OCI-LY7 (cell line): ENCODE measurements around the gene CACNG8. TPM values are rescaled to one million over a fixed set of nuclear protein-coding genes. Genes with fewer than 3 reads are reported as not detected.
A peak's percentile ranks its signal among the peaks of the same experiment; 100 is the strongest.
"Not testable (repeated sequence)": the region's sequence is repeated elsewhere in the genome, so short reads cannot be mapped to it uniquely, and the experiment has no call there.

Source experiments
- BruUV-seq: library from RNA; stranded (reverse); fragments of 400-500 nt; replicated peaks from 2 replicates; lab custom pipeline; 2021; lab: Mats Ljungman, UMichigan
- CTCF ChIA-PET: fragments of 300-600 bp; sonication (Branson Sonifier 250); formaldehyde crosslinking; loops from one replicate; lab custom pipeline; 2022; ENCODE audit warnings: antibody characterized with exemption; ENCODE audit not compliant: unreplicated experiment; lab: Charles Lee
- POLR2A ChIA-PET: fragments of 300-600 bp; sonication (Branson Sonifier 250); formaldehyde crosslinking; loops from one replicate; lab custom pipeline; 2022; ENCODE audit warnings: antibody characterized with exemption; lab: Charles Lee
- DNase-seq: peaks from one replicate; pipeline ENCODE4 v3.0.0-alpha.2; 2015; ENCODE audit warnings: low spot score
- H2AFZ ChIP-seq: fragments of 200-600 bp; sonication (generic), shearing (Covaris generic); 2 replicates; pipeline ENCODE4 v1.6.1; 2014; ENCODE audit warnings: mild to moderate bottlenecking, antibody characterized with exemption, low read length, moderate library complexity
- H3K27ac ChIP-seq: fragments of 200-600 bp; sonication (generic); 2 replicates; pipeline ENCODE4 v1.5.1; 2014; ENCODE audit warnings: mixed run types, low read depth, mild to moderate bottlenecking, moderate library complexity, low read length, inconsistent platforms; ENCODE audit not compliant: poor library complexity, severe bottlenecking
- H3K36me3 ChIP-seq: fragments of 200-600 bp; sonication (generic); 2 replicates; pipeline ENCODE4 v1.6.1; 2014; ENCODE audit warnings: mild to moderate bottlenecking, antibody characterized with exemption, low read length, moderate library complexity, mixed read lengths; ENCODE audit not compliant: insufficient read depth
- H3K4me1 ChIP-seq: fragments of 200-600 bp; sonication (generic); 2 replicates; pipeline ENCODE4 v1.5.1; 2014; ENCODE audit warnings: mild to moderate bottlenecking, low read length; ENCODE audit not compliant: insufficient read depth, poor library complexity, severe bottlenecking
- H3K4me2 ChIP-seq: fragments of 200-600 bp; sonication (generic); 2 replicates; pipeline ENCODE4 v1.6.1; 2014; ENCODE audit warnings: mild to moderate bottlenecking, low read length
- H3K4me3 ChIP-seq: fragments of 200-600 bp; sonication (generic); 2 replicates; pipeline ENCODE4 v1.5.1; 2014; ENCODE audit warnings: mild to moderate bottlenecking, low read depth, low read length; ENCODE audit not compliant: poor library complexity, severe bottlenecking
- H3K79me2 ChIP-seq: fragments of 200-600 bp; sonication (generic); 2 replicates; pipeline ENCODE4 v1.6.1; 2016; ENCODE audit warnings: low read depth, mild to moderate bottlenecking, low read length, moderate library complexity, mixed read lengths; ENCODE audit not compliant: insufficient read depth
- H3K9me2 ChIP-seq: fragments of 200-600 bp; sonication (generic); 2 replicates; pipeline ENCODE4 v1.6.1; 2016; ENCODE audit warnings: mild to moderate bottlenecking, low read length, mixed read lengths; ENCODE audit not compliant: insufficient read depth
- H3K9me3 ChIP-seq: fragments of 200-600 bp; sonication (generic); 2 replicates; pipeline ENCODE4 v1.6.1; 2014; ENCODE audit warnings: mild to moderate bottlenecking, mixed run types, low read length, mixed read lengths
- H4K20me1 ChIP-seq: fragments of 200-600 bp; sonication (generic); 2 replicates; pipeline ENCODE4 v1.6.1; 2014; ENCODE audit warnings: mild to moderate bottlenecking, antibody characterized with exemption, low read length, moderate library complexity, mixed read lengths; ENCODE audit not compliant: insufficient read depth
- CTCF ChIP-seq: fragments of 200-600 bp; sonication (generic); conservative IDR thresholded peaks from 2 replicates; pipeline ENCODE4 v1.5.1; 2014; ENCODE audit warnings: mild to moderate bottlenecking, antibody characterized with exemption, low read length, moderate library complexity, mixed read lengths
- EZH2phosphoT487 ChIP-seq: fragments of 200-600 bp; sonication (generic); IDR thresholded peaks from 2 replicates; pipeline ENCODE4 v1.6.1; 2018; ENCODE audit warnings: low read depth, borderline replicate concordance, mild to moderate bottlenecking, mixed run types, antibody characterized with exemption, low read length, moderate library complexity, mixed read lengths
- intact Hi-C: fragments of 100-400 bp; cut with micrococcal nuclease; formaldehyde crosslinking; loops from one replicate; pipeline ENCODE4 v1.10.0; 2022; ENCODE audit not compliant: unreplicated experiment
- total RNA-seq, 2 experiments: library from RNA; depleted of rRNA in 1 of 2; stranded (reverse); fragments of >200 nt in 1 of 2; shearing (Covaris generic) in 1 of 2; gene quantifications; 2 replicates each; pipeline ENCODE4 v1.2.3, GENCODE V29; 2014 to 2022

CACNG8 gene
- total RNA-seq, 2 experiments from 2014 or later, result not detected

DNA sequence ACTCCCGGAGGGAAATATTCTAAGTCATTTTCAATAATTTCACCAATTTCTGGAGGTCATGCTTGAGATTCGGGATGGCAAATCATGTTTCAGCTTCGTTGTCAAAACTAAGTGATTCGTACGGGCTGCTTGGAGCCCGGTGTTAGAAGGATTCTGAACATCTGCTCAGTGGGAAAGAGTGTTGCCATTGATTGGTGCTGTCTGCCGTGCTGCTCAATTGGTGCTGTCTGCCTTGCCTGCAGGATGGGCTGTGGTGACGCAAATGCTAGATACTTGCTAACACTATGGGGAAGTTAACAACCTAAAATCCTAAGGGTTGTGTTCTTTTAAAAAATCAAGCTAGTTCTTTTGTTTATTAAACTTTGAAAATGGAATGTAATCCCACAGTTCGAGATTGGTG is 17.3 kb upstream of the CACNG8 start:
- ChIA-PET POLR2A (no interaction called here), CTCF (no interaction called here)
- Histone ChIP-seq H2AFZ (no peak overlapping the region), H3K4me1 (no peaks in the 10 kb centered on the region), H4K20me1 (no peaks in the 10 kb centered on the region), H3K79me2 (no peaks in the 10 kb centered on the region), H3K9me3 (no peaks in the 10 kb centered on the region), H3K36me3 (no peaks in the 10 kb centered on the region), H3K4me2 (no peak overlapping the region), H3K9me2 (no peaks in the 10 kb centered on the region), H3K4me3 (no peak overlapping the region), H3K27ac (no peak overlapping the region)
- BruUV-seq, result no TSS peak
- intact Hi-C loops, result no loop called here
- no peak for DNase-seq
- no peak for TF ChIP-seq CTCF
- TF ChIP-seq EZH2phosphoT487, result no peak

GRCh38 chr19:53945998-53946397 is 16.7 kb upstream of the CACNG8 start:
- Histone ChIP-seq H3K36me3 (no peaks in the 10 kb centered on the region), H3K9me2 (no peaks in the 10 kb centered on the region), H4K20me1 (no peaks in the 10 kb centered on the region), H3K4me3 (no peak overlapping the region), H3K9me3 (no peaks in the 10 kb centered on the region), H3K27ac (no peak overlapping the region), H2AFZ (no peak overlapping the region), H3K4me2 (no peak overlapping the region), H3K4me1 (no peaks in the 10 kb centered on the region), H3K79me2 (no peaks in the 10 kb centered on the region)
- CTCF ChIA-PET, result no interaction called here
- TF ChIP-seq EZH2phosphoT487 (no peak), CTCF (no peak)
- DNase-seq, result no peak
- POLR2A ChIA-PET, result no interaction called here
- intact Hi-C loops, result no loop called here
- BruUV-seq, result no TSS peak

GRCh38 chr19:53947624-53948023 is 15.1 kb upstream of the CACNG8 start:
- no peaks in the 10 kb centered on the region for H4K20me1 ChIP-seq
- H3K27ac ChIP-seq, result no peak overlapping the region
- peak; percentile 4 for DNase-seq
- H3K4me2 ChIP-seq, result no peak overlapping the region
- H2AFZ ChIP-seq, result no peak overlapping the region
- H3K79me2 ChIP-seq, result no peaks in the 10 kb centered on the region
- H3K4me1 ChIP-seq, result no peaks in the 10 kb centered on the region
- intact Hi-C loops, result no loop called here
- H3K4me3 ChIP-seq, result no peak overlapping the region
- TF ChIP-seq CTCF (peak; percentile 53), EZH2phosphoT487 (no peak)
- H3K9me2 ChIP-seq, result no peaks in the 10 kb centered on the region
- ChIA-PET POLR2A (no interaction called here), CTCF (no interaction called here)
- H3K36me3 ChIP-seq, result no peaks in the 10 kb centered on the region
- H3K9me3 ChIP-seq, result no peaks in the 10 kb centered on the region
- BruUV-seq, result no TSS peak

DNA sequence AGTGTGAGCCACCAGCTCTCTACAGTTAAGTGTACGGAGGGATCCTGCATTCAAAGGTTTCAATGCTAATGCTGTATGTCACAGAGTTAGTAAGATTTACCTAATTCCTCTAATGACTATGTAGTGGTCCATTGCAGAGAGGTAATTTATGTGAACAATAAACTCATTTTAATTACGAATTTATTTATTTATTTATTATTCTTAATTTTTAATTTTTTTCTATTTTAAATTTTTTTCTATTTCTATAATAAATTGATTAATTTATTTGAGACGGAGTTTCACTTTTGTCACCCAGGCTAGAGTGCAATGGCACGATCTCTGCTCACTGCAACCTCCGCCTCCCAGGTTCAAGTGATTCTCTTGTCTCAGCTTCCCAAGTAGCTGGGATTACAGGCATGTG is 14.1 kb upstream of the CACNG8 start:
- H3K9me2 ChIP-seq, CTCF ChIA-PET, POLR2A ChIA-PET, BruUV-seq, H3K36me3 ChIP-seq, H3K4me3 ChIP-seq, H3K4me1 ChIP-seq, H3K4me2 ChIP-seq, H3K27ac ChIP-seq, intact Hi-C loops, H4K20me1 ChIP-seq, H2AFZ ChIP-seq, DNase-seq, H3K9me3 ChIP-seq, H3K79me2 ChIP-seq: not testable (repeated sequence)
